ENCODE data around the gene CRACR2A.

CRACR2A gene

GRCh38 chr12:3697311-3697870 lies 55.5 kb downstream of the CRACR2A start:
- DNase-seq (ENCODE audit: low spot score) = no peak
- TF ChIP-seq CTCF (IDR thresholded peaks at IDR 0.05; ENCODE audit: extremely low read depth, missing control alignments) = no peak

GRCh38 chr12:3694673-3695072 lies 58.2 kb downstream of the CRACR2A start:
- TF ChIP-seq CTCF (IDR thresholded peaks at IDR 0.05; ENCODE audit: extremely low read depth, missing control alignments) = no peak

GRCh38 chr12:3692616-3693365 lies 60.1 kb downstream of the CRACR2A start:
- no peak for DNase-seq (ENCODE audit: low spot score)
- TF ChIP-seq CTCF (IDR thresholded peaks at IDR 0.05; ENCODE audit: extremely low read depth, missing control alignments) = no peak

More at GRCh38 chr12:3694673-3695072, 58.2 kb downstream of the CRACR2A start:
- DNase-seq (ENCODE audit: low spot score) = no peak

- TF ChIP-seq CTCF (IDR thresholded peaks at IDR 0.05; ENCODE audit: extremely low read depth, missing control alignments) = no peak
- no peak for DNase-seq (ENCODE audit: low spot score)
Measured at GRCh38 chr12:3686463-3686862, 66.4 kb downstream of the CRACR2A start.

GRCh38 chr12:3685830-3686229 lies 67.1 kb downstream of the CRACR2A start:
- no peak for TF ChIP-seq CTCF (IDR thresholded peaks at IDR 0.05; ENCODE audit: extremely low read depth, missing control alignments)
- DNase-seq (ENCODE audit: low spot score) = no peak

GRCh38 chr12:3684449-3685051 lies 68.4 kb downstream of the CRACR2A start:
- TF ChIP-seq CTCF (IDR thresholded peaks at IDR 0.05; ENCODE audit: extremely low read depth, missing control alignments) = no peak
- DNase-seq (ENCODE audit: low spot score) = no peak

GRCh38 chr12:3683670-3684069 lies 69.2 kb downstream of the CRACR2A start:
- DNase-seq (ENCODE audit: low spot score) = no peak
- no peak for TF ChIP-seq CTCF (IDR thresholded peaks at IDR 0.05; ENCODE audit: extremely low read depth, missing control alignments)

Data from GM20000 (cell line).